GM12874 (cell line): ENCODE measurements around the gene IL16.

ENCODE experiments used
- TF ChIP-seq, protein P1 (sequence below): IDR thresholded peaks from 2 replicates; pipeline ENCODE4 v1.5.1; 2011; ENCODE audit warnings: low read depth, mild to moderate bottlenecking, control low read depth, low read length, moderate library complexity; ENCODE audit not compliant: insufficient read depth

The IL16 gene

DNA sequence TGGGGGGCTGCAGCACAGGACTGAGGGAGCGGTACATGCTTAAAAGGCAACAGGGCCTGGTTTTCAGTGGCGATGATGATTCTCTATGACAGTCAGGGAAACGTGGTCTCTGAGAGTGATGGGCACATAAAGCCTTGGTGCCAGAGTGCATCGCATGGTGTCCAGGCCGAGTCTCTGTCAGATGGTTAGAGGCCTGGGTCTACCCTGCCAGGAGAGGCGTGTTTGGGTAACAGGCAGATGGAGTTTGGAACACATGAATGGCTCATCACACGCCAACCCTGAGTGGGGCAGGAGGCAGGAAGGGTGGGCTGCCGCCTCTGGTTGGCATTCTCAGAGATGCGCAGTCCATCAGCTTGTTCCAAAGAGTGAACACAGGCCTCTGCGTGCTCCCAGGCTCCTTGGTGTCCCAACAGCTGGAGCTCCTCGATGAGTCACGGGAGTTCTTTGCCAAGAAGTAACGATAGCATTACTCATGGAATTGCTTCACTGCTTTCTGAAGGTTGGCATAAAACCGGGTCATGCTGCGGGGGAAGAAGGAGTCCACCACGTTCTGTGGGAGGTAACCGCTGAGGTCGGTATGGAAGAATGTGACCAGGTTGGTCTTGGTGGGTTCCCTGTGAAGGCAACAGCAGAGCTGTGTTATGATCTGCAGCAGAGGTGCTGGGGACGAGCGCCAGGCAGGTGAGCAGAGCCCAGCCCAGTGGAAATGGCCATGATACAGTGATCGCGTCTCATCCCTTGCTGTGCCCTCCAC lies 116.3 kb downstream of the IL16 start:
- TF ChIP-seq, protein P1, sequence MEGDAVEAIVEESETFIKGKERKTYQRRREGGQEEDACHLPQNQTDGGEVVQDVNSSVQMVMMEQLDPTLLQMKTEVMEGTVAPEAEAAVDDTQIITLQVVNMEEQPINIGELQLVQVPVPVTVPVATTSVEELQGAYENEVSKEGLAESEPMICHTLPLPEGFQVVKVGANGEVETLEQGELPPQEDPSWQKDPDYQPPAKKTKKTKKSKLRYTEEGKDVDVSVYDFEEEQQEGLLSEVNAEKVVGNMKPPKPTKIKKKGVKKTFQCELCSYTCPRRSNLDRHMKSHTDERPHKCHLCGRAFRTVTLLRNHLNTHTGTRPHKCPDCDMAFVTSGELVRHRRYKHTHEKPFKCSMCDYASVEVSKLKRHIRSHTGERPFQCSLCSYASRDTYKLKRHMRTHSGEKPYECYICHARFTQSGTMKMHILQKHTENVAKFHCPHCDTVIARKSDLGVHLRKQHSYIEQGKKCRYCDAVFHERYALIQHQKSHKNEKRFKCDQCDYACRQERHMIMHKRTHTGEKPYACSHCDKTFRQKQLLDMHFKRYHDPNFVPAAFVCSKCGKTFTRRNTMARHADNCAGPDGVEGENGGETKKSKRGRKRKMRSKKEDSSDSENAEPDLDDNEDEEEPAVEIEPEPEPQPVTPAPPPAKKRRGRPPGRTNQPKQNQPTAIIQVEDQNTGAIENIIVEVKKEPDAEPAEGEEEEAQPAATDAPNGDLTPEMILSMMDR, result no peak

DNA sequence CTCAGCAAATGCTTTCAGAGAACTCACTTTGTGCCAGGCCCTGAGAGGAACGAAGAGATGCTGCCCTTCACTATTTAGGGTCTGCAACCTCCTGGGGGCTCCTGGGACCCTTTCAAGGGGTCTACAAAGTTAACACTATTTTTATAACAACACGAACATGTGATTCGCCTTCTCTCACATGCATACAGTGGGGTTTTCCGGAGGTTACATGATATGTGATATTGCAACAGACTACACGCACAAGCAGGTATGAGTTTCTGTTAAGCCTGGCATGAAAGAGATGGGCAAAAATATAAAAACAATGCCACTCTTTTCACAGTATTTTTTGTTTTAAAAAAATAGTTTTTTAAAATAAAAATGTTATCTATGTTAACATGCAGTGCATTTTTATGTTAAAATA lies 117.0 kb downstream of the IL16 start:
- TF ChIP-seq, protein P1, result no peak

DNA sequence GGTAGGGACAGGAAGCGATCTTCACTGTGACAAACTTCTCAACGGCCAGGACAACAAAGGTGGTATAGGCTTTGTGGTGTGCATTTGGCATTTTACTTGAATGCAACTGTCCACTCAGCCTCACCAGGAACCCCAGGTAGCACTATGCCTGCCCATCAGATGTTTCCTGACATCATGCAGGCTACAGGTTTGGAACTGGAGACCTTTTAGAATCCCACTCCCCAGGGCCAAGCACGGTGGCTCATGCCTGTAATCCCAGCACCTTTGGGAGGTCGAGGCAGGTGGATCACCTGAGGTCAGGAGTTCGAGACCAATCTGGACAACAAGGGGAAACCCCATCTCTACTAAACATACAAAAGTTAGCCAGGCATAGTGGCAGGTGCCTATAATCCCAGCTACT lies 117.7 kb downstream of the IL16 start:
- TF ChIP-seq, protein P1, result no peak

DNA sequence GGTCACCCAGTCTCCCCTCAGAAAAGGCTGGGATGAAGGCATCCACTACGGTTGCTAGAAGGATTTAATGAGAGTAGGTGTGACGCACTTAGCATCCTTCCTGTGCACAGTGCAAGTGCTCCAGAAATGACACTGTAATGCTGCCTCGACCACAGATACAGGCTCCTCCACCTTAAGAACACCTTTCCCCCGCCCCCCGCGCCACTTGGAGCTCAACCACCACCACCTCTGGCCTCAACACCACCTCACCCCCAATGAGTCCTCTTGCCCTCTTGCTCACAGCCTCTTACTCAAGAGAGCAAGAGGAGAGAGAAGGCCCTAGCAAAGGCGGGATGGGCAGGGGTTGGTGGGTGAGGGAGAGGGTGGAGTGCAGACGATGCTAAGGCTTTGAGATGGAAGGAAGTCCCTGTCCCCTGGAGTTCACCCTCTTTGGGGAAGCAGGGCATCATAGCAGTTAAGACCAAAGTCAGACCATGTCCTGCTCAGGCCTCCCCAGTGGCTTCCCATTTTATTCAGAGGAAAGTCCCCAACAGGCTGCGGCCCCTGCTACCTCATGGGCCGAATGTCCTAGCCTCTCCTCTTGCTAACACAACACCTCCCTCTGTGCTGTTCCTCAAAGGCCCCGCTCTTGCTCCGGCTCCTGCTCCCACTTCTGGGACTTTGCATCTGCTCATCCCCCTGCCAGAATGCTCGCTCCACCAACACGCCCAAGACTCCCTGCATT lies 118.9 kb downstream of the IL16 start:
- TF ChIP-seq, protein P1, result no peak

DNA sequence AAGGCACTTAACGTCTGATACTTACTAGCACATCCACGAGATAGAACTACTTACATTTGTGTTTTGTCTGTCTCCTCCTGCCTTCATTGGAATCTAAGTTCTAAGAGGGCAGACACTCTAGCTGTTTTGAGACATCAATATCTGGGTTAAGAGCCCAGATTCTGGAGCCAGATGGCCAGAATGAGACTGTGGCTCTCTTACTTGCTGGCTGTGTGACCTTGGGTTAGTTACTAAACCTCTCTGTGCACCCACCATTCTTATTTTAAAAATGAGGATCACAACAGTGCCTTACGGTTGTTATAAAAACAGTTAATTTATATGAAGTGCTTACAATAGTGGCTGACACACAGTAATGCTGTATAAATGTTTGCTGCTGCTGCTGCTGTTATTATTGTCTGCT lies 119.6 kb downstream of the IL16 start:
- TF ChIP-seq, protein P1, result no peak

DNA sequence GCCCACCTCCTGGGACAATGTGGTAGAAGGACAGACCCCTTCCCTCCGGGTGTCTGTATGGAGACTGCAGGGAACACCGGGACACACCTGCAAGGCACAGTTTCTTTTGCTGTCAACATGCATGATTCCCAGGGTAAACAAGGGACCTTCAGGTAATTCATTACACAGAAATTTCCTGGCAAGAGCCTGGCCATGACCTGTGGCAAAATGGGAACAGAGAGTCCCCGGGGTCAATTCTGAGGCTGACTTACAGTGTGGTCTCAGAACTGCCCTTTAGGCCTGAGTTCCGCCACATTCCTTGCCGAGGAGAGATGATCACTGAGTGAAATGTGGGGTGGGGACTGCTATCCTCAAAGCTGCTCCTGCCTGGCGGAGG lies 121.0 kb downstream of the IL16 start:
- TF ChIP-seq, protein P1, result no peak

DNA sequence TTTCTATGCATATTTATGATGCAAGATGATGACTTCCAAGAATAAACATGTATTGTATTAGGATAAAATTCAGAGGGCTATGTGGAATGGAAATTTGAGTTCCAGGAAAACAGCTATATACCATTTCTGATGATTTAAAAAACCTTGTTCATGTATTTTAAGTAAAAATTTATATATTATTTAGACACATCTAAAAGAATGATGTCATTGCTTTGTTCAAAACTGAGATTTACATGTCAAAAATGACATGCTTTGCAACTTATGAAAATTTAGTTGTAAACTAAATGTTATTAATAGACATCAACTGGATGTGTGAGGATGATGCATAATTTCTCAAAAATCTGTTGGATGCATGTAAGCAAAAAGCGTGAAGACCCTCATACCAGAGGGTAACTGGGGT lies 125.0 kb downstream of the IL16 start:
- TF ChIP-seq, protein P1, result no peak
